Ramos (cell line): Measurements from ENCODE around the gene ZNF570.

ENCODE experiments used
- in situ Hi-C: fragments of 300-500 bp; cut with MboI; formaldehyde crosslinking; loops from one replicate; pipeline ENCODE4 v1.14.3; 2022; ENCODE audit warnings: low sequenced_read_pairs; ENCODE audit not compliant: unreplicated experiment

ZNF570 gene

DNA sequence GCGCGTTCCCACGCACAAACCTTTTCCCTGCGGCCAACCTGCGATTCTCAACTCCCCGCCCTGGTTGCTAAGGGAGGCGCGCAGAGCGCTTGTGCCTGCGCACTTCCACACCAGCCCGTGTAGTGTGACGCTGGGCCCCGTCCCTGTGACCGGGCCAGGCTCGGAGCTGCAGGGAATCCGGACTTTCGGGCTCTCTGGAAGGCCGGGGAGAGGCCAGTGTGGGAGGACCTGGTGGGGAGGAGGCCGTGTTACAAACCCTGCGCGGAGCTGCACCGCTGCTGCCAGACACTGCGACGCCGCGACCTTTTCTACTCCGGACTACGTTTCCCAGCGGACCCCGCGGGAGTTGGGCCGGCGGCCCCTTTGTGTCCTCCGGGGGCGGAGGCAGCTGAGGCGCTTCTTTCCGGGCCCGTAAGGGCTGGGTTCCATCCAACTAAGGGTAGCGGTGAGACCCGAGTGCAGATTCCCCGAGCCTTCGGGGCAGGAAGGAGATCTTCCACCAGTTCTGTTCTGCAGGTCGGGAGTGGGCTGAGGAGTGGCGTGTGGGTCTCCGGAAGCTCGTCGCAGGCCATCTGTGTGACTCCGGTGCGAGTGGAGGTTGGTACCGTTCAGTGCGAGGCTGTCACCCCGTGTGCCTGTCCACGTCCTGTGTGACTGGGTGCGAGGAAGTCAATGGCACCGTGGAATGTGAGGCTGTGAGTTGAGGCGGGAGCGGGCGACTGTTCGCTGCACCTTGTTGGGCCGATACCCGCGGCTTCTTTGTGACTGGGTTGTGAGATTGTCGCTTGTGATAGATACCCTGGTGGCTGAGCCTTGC, at the start of gene ZNF570:
Gene ZNF570 (plus strand): TSS at position 396 of the 817 bp plus-strand sequence. CDS start 999 bp downstream, outside the sequence.
- in situ Hi-C loops, result no loop called here

DNA sequence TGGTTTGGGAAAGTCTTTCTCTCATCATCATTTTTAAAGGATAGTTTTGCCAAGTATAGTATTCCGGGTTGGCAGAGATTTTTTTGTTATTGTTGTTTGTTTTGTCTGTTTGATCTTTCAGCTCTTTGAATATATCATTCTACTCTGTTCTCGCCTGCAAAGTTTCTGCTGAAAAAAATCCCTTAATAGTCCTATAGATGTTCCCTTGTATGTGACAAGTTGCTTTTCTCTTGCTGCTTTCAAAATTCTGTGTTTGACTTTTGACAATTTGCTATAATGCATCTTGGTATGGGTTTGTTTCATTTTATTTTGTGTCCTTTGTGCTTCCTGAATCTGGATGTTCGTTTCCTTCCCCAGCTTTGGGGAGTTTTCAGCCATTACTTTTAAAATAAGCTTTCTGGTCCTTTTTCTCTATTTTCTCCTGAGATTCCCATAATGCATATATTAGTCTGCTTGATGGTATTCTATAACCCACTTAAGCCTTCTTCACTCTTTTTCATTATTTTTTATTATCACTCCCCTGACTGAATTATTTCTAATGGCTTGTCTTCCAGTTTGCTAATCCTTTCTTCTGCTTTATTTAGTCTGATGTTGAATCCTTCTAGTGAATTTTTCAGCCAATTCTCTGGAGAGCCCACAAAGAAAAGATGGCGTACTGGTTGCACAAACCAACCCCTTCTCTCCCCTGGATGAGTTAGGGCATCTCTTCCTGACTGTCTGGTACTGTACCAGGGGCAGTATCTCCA, 16.5 kb upstream of the ZNF570 start:
- in situ Hi-C loops, result no loop called here

DNA sequence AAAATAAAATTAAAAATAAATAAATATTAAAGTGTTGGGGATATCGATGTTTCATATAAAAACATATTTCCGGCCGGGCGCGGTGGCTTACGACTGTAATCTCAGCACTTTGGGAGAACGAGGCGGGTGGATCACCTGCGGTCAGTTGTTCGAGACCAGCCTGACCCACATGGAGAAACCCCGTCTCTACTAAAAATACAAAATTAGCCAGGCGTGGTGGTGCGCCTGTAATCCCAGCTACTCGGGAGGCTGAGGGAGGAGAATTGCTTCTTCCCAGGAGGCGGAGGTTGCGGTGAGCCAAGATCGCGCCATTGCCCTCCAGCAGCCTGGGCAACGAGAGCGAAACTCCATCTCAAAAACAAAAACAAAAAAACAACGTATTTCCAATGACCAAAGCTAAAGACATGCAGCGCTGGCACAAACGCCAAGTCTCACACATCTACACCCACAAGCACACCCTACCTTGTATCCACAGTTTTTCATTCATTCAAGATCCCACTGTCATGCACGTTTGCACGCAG, 2.8 kb upstream of the ZNF570 start:
- in situ Hi-C loops, result no loop called here

DNA sequence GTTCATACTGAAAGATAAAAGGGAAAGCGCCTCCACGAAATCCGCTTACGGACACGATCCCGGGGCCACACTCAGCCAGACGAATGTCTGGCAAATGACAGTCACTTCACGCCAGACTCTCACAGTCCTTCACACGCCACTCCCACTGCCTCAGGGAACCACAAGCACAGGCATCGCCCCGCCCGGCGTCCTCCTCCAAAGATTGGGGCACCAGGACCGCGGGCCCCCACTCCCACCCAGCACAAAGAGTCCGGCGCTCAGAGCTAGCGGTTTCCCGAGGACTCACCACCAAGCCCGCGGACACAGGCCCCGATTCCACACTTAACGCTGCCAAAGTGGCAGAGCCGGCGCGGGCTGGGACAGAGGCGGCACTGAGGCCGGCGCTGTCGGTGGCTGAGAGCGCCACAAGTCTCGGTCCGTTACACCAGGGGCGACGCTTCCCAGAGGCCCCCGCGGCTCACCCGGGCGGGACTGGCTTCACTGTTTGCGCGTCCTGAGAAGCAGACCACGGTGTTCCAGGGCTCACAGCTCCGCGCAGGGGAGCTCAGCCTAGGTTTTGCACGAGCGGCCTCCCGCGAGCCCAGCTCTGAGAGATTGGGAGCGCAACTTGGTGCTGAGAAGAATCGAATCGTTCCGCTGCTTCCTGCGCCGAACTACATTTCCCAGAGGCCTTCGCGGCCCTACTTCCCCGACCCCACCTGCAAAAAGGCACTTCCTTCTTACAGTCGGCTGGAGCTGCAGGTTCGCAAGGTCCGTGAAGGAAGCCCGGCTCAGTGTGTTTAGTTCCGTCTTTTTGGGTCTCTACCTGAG, 2.2 kb upstream of the ZNF570 start, which contains the start of gene ZNF569:
Gene ZNF569 (minus strand): TSS at position 647 of the 810 bp plus-strand sequence. CDS start 22,523 bp downstream, outside the sequence.
- in situ Hi-C loops, result no loop called here

DNA sequence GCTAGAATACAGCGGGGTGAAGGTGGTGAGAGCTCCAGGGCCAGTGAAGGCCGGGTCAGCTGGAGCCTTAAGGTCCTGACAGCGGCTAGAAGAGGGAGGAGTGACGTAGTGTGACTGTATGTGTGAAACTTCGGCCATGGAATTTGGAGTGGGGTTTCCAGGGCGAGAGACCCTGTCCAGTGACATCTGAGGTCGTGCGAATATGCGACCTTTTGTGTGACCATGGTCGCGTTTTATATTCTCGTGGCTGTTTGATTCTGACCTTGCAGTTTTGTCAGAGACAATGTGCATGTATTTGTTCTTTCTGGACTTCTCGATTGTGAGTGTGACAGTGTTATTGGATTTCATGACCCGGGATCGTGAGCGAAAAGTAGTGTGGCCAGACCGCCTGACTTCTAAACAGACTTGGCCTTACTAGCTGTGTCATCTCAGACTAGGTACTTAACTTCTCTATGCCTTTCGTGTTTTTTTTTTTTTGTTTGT, 1.5 kb upstream of the ZNF570 start:
- in situ Hi-C loops, result no loop called here

DNA sequence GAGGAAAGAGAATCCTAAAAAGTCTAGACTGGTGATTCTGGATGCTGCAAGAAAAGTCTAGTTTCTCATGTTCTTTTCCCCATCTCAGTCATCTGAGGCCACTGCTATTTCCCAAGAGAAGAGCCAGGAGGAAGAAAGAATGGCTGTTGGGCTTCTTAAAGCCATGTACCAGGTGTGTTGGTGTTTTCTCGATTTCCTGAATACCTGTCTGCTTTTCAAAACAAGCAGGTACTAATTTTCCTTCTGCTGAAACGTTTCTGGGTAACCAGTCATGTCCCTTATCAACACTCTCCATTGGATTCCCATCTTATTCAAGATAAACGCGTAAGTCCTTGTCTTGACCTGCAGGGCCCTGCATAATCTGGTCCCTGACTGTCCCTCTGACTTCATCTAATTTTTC, 1.1 kb downstream of the ZNF570 start:
- in situ Hi-C loops, result no loop called here

DNA sequence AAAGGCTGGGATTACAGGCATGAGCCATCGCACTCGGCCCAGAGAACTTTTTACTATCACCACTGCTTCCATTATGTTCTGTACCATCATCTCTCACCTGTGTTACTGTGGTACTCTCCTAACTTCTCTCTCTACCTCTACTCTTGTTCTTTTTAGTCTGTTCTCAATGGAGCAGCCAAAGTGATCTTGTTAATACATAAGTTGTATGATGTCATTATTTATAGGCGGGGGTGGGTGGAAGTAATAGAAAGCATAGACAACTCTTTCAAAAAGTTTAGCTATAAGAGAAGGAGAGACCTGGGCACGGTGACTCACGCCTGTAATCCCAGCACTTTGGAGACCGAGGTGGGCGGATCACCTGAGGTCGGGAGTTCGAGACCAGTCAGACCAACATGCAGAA, 3.0 kb downstream of the ZNF570 start:
- in situ Hi-C loops, result no loop called here

DNA sequence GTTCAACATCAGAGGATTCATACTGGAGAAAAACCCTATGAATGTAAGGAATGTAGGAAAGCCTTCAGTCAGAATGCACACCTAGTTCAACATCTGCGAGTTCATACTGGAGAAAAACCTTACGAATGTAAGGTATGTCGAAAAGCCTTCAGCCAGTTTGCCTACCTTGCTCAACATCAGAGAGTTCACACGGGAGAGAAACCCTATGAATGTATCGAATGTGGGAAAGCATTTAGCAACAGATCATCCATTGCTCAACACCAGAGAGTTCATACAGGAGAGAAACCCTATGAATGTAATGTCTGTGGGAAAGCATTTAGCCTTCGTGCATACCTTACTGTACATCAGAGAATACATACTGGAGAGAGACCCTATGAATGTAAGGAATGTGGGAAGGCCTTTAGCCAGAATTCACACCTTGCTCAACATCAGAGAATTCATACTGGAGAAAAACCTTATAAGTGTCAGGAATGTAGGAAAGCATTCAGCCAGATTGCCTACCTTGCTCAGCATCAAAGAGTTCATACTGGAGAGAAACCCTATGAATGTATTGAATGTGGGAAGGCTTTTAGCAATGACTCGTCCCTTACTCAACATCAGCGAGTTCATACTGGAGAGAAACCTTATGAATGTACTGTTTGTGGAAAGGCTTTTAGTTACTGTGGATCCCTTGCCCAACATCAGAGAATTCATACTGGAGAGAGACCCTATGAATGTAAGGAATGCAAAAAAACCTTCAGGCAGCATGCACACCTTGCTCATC, 15.4 kb downstream of the ZNF570 start:
- in situ Hi-C loops, result no loop called here

DNA sequence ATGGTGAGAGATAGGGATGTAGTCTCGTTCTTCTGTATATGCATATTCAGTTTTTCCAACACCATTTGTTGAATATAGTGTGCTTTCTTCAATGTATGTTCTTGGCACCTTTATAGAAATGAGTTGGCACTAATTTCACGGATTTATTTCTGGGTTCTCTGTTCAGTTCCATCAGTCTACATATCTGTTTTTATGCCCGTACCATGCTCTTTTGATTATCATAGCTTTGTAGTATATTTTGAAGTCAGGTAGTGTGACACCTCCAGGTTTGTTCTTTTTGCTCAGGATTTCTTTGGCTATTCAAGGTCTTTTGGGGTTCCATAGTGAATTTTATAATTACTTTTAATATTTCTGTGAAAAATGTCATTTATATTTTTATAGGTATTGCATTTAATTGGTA, 23.1 kb downstream of the ZNF570 start:
- in situ Hi-C loops, result no loop called here

DNA sequence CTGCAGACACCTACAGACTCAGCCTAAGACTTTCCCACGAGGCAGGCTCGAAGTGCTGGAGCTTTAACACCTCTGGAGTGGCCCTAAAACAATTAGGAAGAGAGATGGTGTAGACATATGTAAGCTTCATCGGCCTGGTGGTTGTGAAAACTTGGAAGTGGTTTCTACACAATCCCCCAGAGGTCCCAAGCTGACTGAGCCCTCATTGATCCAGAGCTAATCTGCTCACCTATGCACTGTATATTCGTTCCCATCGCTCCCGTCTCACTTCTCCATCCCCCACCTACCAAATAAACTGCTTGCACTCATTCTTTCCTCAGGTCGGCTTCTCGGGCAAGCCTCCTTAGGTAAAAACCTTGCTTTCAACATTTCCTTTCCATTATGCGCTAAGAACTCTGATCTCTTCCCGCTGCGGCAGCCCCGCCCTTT, 36.8 kb downstream of the ZNF570 start:
- in situ Hi-C loops, result no loop called here

DNA sequence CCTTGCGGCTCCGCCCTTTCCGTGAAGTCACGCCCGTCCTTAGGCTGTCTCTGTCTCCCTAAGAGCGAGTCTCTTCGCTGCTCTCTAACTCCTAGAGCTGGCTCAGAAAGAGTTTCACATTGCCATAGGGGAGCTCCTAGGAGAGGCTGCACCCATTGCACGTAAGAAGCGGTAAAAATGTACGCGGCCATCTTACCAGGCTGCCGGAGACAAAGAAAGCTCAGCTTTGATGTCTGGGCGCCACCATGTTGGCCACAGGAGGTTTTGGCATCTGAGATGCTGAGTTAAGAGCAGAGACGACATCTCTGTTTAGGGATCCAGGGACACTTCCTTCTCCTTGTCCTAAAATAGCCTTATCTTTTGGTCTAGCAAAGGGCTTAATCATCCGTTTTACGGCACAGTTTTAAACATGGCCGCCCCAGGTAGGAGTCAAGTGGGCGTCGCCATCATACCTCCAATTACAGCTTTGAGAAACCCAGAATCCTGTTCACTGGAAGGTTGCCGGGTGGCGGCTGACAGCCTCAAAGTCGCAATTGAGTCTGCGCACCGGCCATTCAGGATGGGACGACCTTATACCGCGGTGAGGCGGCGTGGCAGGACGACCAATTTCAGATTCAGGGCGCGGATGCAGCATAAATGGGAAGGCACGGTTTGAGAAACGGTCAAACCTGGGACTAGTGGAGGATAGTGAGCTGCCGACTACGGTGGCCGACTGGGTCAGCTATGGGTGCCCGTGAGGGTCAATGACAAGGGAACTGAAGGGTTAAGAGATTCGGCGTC, 37.4 kb downstream of the ZNF570 start, which contains the start of gene ZNF793:
Gene ZNF793 (plus strand): TSS at position 553 of the 780 bp plus-strand sequence. CDS start 16,501 bp downstream, outside the sequence.
- in situ Hi-C loops, result no loop called here

DNA sequence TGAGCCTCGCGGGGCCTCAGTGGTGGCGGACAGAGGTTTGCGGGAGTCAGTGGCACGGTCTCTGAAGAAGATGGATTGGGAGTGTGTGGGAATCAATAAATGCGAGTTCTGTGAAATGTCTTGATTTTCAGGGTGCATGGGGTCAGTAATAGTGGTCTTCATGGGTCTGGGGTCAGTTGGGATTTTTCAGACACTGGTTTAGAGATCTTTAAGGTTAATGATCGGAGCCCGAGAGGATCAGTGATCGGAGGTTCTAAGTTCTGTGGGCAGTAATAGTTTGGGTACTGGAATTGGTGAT, 38.0 kb downstream of the ZNF570 start:
- in situ Hi-C loops, result no loop called here

DNA sequence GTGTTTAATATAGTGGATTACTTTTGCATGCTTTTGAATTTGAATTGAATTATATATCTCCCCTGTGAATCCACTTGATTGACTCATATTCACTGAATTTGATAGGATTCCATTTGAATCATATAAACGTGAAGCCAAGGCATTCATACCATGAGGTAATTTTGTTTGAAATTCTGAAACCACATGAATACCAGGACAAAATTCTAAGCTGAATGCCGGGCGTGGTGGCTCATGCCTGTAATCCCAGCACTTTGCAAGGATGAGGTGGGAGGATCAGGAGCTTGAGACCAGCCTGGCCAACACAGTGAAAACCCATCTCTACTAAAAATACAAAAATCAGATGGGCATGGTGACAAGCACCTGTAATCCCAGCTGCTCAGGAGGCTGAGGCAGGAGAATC, 42.0 kb downstream of the ZNF570 start:
- in situ Hi-C loops, result no loop called here

DNA sequence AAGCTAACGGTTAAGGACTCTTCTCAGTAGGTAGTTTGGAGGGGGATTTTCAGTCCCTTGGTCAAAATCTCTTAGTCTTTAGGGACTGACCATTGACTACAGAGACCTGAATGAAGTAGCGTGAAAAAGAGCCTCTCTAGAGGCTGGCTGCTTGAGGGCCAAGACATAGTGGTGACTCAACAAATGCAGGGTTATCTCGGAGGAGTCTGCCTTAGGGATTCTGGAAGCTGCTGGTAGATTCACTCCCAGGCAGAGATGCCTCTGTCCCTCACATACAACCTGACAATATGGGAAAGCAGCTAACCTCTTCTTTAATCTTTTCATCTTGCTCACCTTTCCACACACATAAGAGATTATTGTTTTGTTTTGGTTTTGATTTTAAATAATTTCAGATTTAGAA, 42.7 kb downstream of the ZNF570 start:
- in situ Hi-C loops, result no loop called here

DNA sequence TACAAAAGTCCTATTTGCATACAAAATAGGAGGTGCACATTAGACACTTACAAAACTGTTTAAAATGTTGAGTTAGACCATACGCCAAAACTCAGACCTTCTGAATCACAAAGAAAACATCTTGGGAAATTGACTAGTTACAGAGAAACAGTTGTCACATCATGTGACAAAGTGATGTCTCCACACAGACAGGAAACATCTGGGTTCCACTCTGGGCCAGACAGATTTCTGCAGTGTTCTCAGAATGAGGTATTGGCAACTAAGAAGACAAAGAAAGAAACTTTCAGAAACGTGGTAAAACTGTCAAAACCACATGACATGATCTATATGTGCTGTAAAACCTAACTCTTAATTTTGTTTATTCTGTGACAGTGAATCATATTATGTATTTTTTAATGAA, 44.2 kb downstream of the ZNF570 start:
- in situ Hi-C loops, result no loop called here

DNA sequence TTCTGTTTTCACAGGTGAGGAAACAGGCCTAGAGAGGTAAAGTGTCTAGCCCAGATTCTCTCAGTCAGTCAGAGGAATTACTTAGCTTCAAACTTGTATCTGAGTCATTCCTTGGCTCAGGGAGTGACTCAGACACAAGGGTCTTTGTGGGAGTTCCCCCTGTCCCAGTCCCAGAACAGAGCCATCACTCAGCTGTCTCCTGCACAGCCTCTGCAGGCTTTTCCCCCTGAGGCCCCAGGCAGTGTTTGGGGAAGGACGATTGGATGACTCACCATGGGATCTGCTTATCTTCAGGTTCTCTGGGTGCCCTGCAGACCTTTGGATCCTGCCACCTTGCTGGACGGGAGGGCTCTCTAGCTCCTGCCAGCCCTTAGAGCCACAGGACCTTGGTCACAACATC, 50.7 kb downstream of the ZNF570 start:
- in situ Hi-C loops, result no loop called here

DNA sequence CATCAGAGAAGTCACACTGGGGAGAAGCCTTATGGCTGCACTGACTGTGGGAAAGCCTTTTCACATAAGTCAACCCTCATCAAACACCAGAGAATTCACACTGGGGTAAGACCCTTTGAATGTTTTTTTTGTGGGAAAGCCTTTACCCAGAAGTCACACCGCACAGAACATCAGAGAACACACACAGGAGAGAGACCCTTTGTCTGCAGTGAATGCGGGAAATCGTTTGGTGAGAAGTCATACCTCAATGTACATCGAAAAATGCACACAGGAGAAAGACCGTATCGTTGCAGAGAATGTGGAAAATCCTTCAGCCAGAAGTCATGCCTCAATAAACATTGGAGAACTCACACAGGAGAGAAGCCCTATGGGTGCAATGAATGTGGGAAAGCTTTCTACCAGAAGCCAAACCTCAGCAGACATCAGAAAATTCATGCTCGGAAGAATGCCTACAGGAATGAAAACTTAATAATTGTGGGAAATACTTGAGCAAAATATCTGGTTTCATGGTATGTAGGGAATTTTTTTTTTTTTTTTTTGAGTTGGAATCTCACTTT, 68.3 kb downstream of the ZNF570 start:
- in situ Hi-C loops, result no loop called here
